Lower leg skin (tissue), 4 donors: ENCODE data around the gene KRTAP10-6. TPM values are rescaled to one million over a fixed set of nuclear protein-coding genes. Genes with fewer than 3 reads are reported as not detected.
"Not testable (repeated sequence)": the region's sequence is repeated elsewhere in the genome, so short reads cannot be mapped to it uniquely, and the experiment has no call there.

Source experiments
- DNase-seq, 2 donors: peaks; one replicate each; pipeline ENCODE4 v3.0.0-alpha.2; 2019; ENCODE audit warnings: low spot score in 2 of 2
- H3K4me3 ChIP-seq: fragments of 200-600 bp; sonication (generic); 2 replicates; pipeline ENCODE4 v1.5.1; 2017; ENCODE audit warnings: mild to moderate bottlenecking, low read depth; ENCODE audit not compliant: poor library complexity, severe bottlenecking
- CTCF ChIP-seq, 3 donors: fragments of 450-650 bp; IDR thresholded peaks; one replicate each; pipeline ENCODE4 v1.5.1; 2016; ENCODE audit warnings: antibody characterized with exemption in 3 of 3, mild to moderate bottlenecking in 3 of 3, moderate library complexity in 2 of 3
- POLR2A ChIP-seq, 2 donors: fragments of 450-650 bp; IDR thresholded peaks; one replicate each; pipeline ENCODE4 v1.6.1; 2016 to 2017; ENCODE audit warnings: antibody characterized with exemption in 2 of 2, mild to moderate bottlenecking in 1 of 2, moderate library complexity in 1 of 2
- WGBS, 2 donors: methylation state at CpG; one replicate each; pipeline ENCODE4 v1.1.5; 2018; 5-methylcytosine and 5-hydroxymethylcytosine counted together
- intact Hi-C: fragments of 100-400 bp; cut with DNase I; formaldehyde crosslinking; loops from one replicate; pipeline ENCODE4 v1.15.0; 2023; ENCODE audit warnings: low total_unique reads
- total RNA-seq, 4 donors: library from RNA; depleted of rRNA; stranded (reverse); fragments of >200 nt; gene quantifications; one replicate each; pipeline ENCODE4 v1.1.0, GENCODE V29; 2016

Gene KRTAP10-6
- total RNA-seq, 4 donors from 2014 or later: 1.3 TPM; not detected in 3

GRCh38 chr21:44606495-44606894 lies 14.2 kb upstream of the KRTAP10-6 start:
- intact Hi-C loops: no loop called here
- H3K4me3 ChIP-seq: no peak overlapping the region
- TF ChIP-seq CTCF (IDR thresholded peaks at IDR 0.05) (no peak), POLR2A (IDR thresholded peaks at IDR 0.05) (no peak)
- WGBS, 2 donors: 76 to 82% methylated on average over 4 of the region's 4 CpGs
- DNase-seq: no peak

GRCh38 chr21:44603911-44604310 lies 11.6 kb upstream of the KRTAP10-6 start:
- TF ChIP-seq CTCF (IDR thresholded peaks at IDR 0.05) (no peak), POLR2A (IDR thresholded peaks at IDR 0.05) (no peak)
- intact Hi-C loops: no loop called here
- H3K4me3 ChIP-seq: no peak overlapping the region
- 87 to 94% methylated on average over 8 of the region's 8 CpGs for WGBS, 2 donors
- DNase-seq: peak in 1 of 2 donors; percentile 49

- WGBS, 2 donors: 49 to 71% methylated on average over 14 of the region's 17 CpGs
Observed at GRCh38 chr21:44603109-44603875, 11.0 kb upstream of the KRTAP10-6 start.

GRCh38 chr21:44602463-44602850 lies 10.2 kb upstream of the KRTAP10-6 start:
- no peak overlapping the region for H3K4me3 ChIP-seq
- WGBS, 2 donors: 74 to 84% methylated on average over 17 to 20 of the region's 21 CpGs
- TF ChIP-seq CTCF (IDR thresholded peaks at IDR 0.05) (no peak), POLR2A (IDR thresholded peaks at IDR 0.05) (no peak)
- DNase-seq: no peak
- intact Hi-C loops: no loop called here

More at GRCh38 chr21:44603109-44603875, 11.0 kb upstream of the KRTAP10-6 start:
- no peak overlapping the region for H3K4me3 ChIP-seq
- TF ChIP-seq CTCF (IDR thresholded peaks at IDR 0.05) (no peak), POLR2A (IDR thresholded peaks at IDR 0.05) (no peak)
- peak in 1 of 2 donors; percentile 68 for DNase-seq
- intact Hi-C loops: no loop called here

GRCh38 chr21:44601596-44602462 lies 9.5 kb upstream of the KRTAP10-6 start:
- 74 to 82% methylated on average over 22 to 23 of the region's 23 CpGs for WGBS, 2 donors
- H3K4me3 ChIP-seq: no peak overlapping the region
- no peak for TF ChIP-seq CTCF (IDR thresholded peaks at IDR 0.05)
- TF ChIP-seq POLR2A (IDR thresholded peaks at IDR 0.05): no peak
- peak in 1 of 2 donors; percentile 68 for DNase-seq
- intact Hi-C loops: no loop called here

- intact Hi-C loops, H3K4me3 ChIP-seq, DNase-seq: not testable (repeated sequence)
- WGBS, 2 donors: 57 to 67% methylated on average over 5 to 10 of the region's 10 CpGs
Observed at GRCh38 chr21:44601091-44601490, 8.8 kb upstream of the KRTAP10-6 start.

GRCh38 chr21:44600118-44600978 lies 8.0 kb upstream of the KRTAP10-6 start, which contains the start of gene KRTAP10-7:
TSS of gene KRTAP10-7 (plus strand) at chr21:44600597. CDS start at chr21:44600622, 25 bp downstream.
- H3K4me3 ChIP-seq, DNase-seq, intact Hi-C loops: not testable (repeated sequence)
- 67 to 83% methylated on average over 15 to 18 of the region's 23 CpGs for WGBS, 2 donors
